Gastrocnemius medialis (tissue), 4 donors: ENCODE results near the gene NANOS2.
A peak's percentile ranks its signal among the peaks of the same experiment; 100 is the strongest.

ENCODE experiments used
- POLR2A ChIP-seq, 2 donors: fragments of 450-650 bp; IDR thresholded peaks; one replicate each; pipeline ENCODE4 v1.6.1; 2017; ENCODE audit warnings: antibody characterized with exemption in 2 of 2, mild to moderate bottlenecking in 2 of 2, moderate library complexity in 2 of 2
- TF ChIP-seq, protein P1 (sequence below), 5 experiments: fragments of 450-650 bp in 3 of 5; fragments of 200-600 bp in 2 of 5; sonication (generic) in 2 of 5; IDR thresholded peaks in 4 of 5; conservative IDR thresholded peaks in 1 of 5; 1 replicate in 4 of 5; 2 replicates in 1 of 5; pipeline ENCODE4 v1.5.1; 2016 to 2019; ENCODE audit warnings: antibody characterized with exemption in 5 of 5, mild to moderate bottlenecking in 3 of 5, moderate library complexity in 3 of 5

- TF ChIP-seq, protein P1, sequence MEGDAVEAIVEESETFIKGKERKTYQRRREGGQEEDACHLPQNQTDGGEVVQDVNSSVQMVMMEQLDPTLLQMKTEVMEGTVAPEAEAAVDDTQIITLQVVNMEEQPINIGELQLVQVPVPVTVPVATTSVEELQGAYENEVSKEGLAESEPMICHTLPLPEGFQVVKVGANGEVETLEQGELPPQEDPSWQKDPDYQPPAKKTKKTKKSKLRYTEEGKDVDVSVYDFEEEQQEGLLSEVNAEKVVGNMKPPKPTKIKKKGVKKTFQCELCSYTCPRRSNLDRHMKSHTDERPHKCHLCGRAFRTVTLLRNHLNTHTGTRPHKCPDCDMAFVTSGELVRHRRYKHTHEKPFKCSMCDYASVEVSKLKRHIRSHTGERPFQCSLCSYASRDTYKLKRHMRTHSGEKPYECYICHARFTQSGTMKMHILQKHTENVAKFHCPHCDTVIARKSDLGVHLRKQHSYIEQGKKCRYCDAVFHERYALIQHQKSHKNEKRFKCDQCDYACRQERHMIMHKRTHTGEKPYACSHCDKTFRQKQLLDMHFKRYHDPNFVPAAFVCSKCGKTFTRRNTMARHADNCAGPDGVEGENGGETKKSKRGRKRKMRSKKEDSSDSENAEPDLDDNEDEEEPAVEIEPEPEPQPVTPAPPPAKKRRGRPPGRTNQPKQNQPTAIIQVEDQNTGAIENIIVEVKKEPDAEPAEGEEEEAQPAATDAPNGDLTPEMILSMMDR (IDR thresholded peaks at IDR 0.05 in 4 of 5, conservative IDR thresholded peaks at IDR 0.05 in 1 of 5) = peak in 1 of 5 experiments; percentile 9
- TF ChIP-seq POLR2A (IDR thresholded peaks at IDR 0.05) = no peak
Observed at GRCh38 chr19:45927565-45928261, 13.1 kb upstream of the NANOS2 start.
